Large intestine (tissue), 3 donors: Measurements from ENCODE around the gene RAP1GAP. TPM values are rescaled to one million over a fixed set of nuclear protein-coding genes. Genes with fewer than 3 reads are reported as not detected.
"Not testable (repeated sequence)": the region's sequence is repeated elsewhere in the genome, so short reads cannot be mapped to it uniquely, and the experiment has no call there.

ENCODE experiments used
- DNase-seq, 2 donors: peaks; one replicate each; pipeline versions ENCODE4 v3.0.0 to v3.0.0-alpha.2; 2013
- H3K27ac ChIP-seq: one replicate; pipeline ENCODE4 v1.5.1; 2013; ENCODE audit warnings: low read length
- H3K27me3 ChIP-seq: 2 replicates; pipeline ENCODE4 v1.6.1; 2013; ENCODE audit warnings: low read length; ENCODE audit not compliant: control insufficient read depth, insufficient read depth
- H3K36me3 ChIP-seq: 2 replicates; pipeline ENCODE4 v1.6.1; 2013; ENCODE audit warnings: low read length; ENCODE audit not compliant: control insufficient read depth, insufficient read depth
- H3K4me1 ChIP-seq: one replicate; pipeline ENCODE4 v1.6.1; 2013; ENCODE audit warnings: low read length; ENCODE audit not compliant: control insufficient read depth, insufficient read depth
- H3K4me3 ChIP-seq: one replicate; pipeline ENCODE4 v1.5.1; 2013; ENCODE audit warnings: low read length
- H3K9me3 ChIP-seq: one replicate; pipeline ENCODE4 v1.6.1; 2013; ENCODE audit warnings: mild to moderate bottlenecking, low read depth, low read length, moderate library complexity; ENCODE audit not compliant: control insufficient read depth
- WGBS: methylation state at CpG from one replicate; pipeline ENCODE4 v1.1.5; 2013; ENCODE audit warnings: low lambda C conversion rate; ENCODE audit not compliant: insufficient coverage; 5-methylcytosine and 5-hydroxymethylcytosine counted together
- polyA plus RNA-seq: library from polyadenylated mRNA; unstranded; fragments of 120-200 nt; gene quantifications from one replicate; pipeline ENCODE4 v1.2.1, GENCODE V29; 2013

RAP1GAP gene
- polyA plus RNA-seq, 1 donor, result 68.1 TPM

DNA sequence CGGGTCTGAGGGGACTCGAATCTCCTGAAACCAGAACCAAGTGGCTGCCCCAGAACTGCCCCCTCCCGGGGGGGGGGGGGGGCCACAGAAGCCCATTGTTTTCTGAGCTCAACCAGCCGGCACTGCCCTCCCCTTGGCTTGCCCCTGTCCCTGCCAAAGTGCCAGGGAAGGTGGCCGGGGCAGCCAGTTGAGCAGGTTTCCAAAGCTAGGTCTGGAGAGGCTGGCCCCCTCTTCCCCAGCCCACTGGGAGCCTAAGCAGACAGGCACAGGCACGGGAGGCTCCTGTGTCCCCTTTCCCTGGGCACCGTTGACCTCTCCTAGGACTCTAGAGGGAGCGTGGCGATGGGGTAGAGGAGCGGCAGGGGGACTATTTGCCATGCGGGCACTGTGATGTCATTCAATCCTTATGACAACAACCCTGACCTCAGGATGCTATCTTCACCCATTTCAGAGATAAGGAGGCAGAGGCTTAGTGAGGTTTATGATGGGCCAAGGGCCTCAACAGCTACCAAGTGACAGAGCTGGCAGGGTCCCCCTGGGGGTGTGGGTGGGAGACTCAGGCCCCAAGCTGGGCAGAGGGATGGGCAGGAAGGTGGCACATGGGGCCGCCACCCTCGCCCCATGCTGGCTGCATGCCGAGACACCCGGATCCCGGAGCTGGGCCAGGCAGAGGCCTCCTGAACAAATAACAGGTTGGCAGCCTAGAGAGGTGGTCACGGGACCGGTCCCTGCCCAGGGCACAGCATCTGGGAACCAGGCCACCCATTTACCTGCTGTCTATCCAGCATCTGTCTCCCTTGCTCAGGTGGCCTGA is 35.0 kb downstream of the RAP1GAP start:
- DNase-seq, result peak in 1 of 2 donors; percentile 63

DNA sequence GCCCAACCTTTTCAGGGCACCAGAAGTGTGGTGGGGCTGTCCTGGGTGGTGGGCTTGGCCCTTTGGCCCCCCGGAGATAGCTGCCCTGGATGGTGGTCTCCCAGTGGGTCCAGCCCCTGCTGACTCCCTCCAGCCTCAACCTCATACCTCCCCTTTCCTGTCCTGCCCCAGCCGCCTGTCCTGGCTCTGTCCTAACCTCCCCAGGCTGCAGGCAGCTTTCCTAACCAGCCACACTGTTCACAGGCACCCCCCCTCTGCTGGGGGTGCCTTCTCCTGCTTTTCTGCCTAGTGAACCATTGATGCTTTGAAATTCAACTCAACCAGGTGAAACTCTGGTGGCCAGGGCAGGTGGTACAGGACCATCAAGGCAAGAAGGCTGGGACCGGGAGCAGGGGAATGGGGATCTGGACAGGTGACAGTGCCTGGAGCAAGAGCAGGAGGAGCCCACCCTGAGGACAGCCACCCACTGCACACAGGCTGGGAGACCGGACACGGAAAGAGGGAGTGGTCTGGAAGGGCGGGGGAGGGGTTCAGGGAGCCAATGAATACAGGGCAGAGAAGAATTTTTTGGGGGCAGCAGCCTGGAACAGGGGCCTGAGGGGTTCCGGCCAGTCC is 35.9 kb downstream of the RAP1GAP start:
- no peak overlapping the region for H3K4me3 ChIP-seq
- no peaks in the 10 kb centered on the region for H3K36me3 ChIP-seq
- peaks cover 26% of the 10 kb centered on the region for H3K4me1 ChIP-seq
- no peaks in the 10 kb centered on the region for H3K9me3 ChIP-seq
- no peak for DNase-seq
- peak overlapping the region; percentile 36 for H3K27ac ChIP-seq
- H3K27me3 ChIP-seq, result no peaks in the 10 kb centered on the region
- no CpG with 5 or more reads among the region's 7 CpGs for WGBS

More for the DNA sequence above, 35.0 kb downstream of the RAP1GAP start:
- peak overlapping the region; percentile 36 for H3K27ac ChIP-seq
- H3K27me3 ChIP-seq, result no peaks in the 10 kb centered on the region
- H3K4me3 ChIP-seq, result no peak overlapping the region
- H3K4me1 ChIP-seq, result peaks cover 31% of the 10 kb centered on the region
- no CpG with 5 or more reads among the region's 18 CpGs for WGBS
- H3K9me3 ChIP-seq, result no peaks in the 10 kb centered on the region
- no peaks in the 10 kb centered on the region for H3K36me3 ChIP-seq

DNA sequence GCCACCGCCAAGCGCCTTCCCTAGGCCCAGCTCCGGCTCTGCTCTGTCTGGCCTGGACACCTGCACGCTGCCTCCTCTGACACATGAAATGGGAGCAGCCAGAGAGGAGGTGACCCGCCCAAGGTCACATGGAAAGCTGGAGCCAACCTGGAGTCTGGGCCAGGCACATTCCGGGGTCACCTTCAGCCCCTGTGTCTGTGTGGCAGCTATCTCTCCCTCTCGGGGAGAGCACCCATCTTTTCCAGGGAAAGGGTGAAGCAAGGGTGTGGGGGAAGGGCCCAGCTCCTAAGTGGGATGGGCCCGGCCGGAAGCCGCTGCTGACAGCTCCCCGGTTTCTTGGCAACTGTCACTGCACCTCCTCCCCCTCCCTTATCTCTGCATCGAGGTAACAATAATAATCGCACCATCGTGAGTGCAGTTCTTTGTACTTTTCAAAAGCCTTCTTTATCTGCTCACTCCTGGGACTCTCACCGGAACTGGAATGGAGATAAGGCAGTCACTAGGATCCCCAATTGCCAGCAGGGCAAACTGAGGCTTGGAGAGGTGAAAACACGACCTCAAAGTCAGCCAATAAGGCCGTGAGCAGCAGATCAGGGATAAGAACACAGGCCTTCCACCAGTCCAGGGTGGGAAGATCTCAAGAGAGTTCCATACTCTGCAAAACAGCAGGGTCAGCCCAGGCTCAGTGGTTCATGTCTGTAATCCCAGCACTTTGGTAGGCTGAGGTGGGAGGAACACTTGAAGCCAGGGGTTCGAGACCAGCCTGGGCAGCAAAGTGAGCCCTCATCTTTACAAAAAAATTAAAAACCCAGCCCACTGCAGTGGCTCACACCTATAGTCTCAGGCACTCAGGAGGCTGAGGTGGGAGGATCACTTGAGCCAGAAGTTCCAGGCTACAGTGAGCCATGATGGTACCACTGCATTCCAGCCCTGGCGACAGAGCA is 36.9 kb downstream of the RAP1GAP start:
- Histone ChIP-seq H3K4me1 (peaks cover 26% of the 10 kb centered on the region), H3K4me3 (no peak overlapping the region), H3K27ac (peak overlapping the region; percentile 61), H3K9me3 (no peaks in the 10 kb centered on the region), H3K36me3 (no peaks in the 10 kb centered on the region), H3K27me3 (no peaks in the 10 kb centered on the region)
- peak; percentile 68 to 88 for DNase-seq
- no CpG with 5 or more reads among the region's 19 CpGs for WGBS

DNA sequence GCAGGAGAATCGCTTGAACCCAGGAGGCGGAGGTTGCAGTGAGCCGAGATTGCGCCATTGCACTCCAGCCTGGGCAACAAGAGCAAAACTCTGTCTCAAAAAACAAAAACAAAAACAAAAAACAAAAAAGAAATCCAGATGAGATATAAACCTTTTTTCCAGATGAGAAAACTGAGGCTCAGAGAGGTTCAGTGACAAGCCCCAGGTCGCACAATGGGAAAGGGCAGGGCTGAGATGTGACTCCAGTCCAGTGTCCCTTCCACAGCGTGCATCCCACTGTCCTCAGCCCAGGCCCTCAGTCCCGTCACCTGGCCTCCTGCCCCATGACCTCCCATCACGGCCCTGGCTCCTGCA is 37.6 kb downstream of the RAP1GAP start:
- no CpG with 5 or more reads among the region's 8 CpGs for WGBS
- peaks cover 26% of the 10 kb centered on the region for H3K4me1 ChIP-seq
- H3K4me3 ChIP-seq, DNase-seq, H3K36me3 ChIP-seq, H3K27me3 ChIP-seq, H3K9me3 ChIP-seq: not testable (repeated sequence)
- H3K27ac ChIP-seq, result peak overlapping the region; percentile 61

DNA sequence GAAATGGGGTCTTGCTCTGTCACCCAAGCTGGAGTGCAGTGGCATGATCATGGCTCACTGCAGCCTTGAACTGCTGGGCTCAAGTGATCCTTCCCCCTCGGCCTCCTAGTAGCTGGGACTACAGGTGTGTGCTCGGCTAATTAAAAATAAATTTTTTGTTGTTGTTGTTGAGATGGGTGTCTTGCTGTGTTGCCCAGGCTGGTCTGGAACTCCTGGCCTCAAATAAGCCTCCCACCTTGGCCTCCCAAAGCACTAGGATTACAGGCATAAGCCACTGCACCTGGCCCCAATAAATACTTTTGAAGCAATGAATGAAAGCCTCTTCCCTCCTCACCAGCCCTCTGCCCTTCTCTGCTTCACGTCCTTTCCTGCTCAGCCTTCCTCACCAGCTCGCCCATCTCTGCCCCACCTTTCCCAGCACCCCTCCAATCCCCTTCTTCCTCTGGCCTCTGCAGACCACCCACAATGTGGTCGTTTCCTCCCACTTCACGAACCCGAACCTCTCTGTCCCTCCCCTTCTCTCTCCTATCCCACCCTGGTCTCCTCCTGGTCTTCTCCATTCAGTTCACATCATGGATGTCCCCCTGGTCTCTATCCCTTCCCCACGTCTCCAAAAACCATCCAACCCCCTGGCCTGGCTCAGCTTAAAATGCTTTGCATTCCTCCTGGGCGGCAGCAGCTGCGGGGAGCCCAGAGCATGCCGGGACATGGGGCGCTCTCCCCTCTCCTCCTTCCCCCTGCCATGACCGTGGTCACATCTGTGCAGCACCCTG is 38.4 kb downstream of the RAP1GAP start:
- Histone ChIP-seq H3K27ac (no peak overlapping the region), H3K9me3 (no peaks in the 10 kb centered on the region), H3K4me1 (peaks cover 26% of the 10 kb centered on the region), H3K36me3 (no peaks in the 10 kb centered on the region), H3K4me3 (no peak overlapping the region), H3K27me3 (no peaks in the 10 kb centered on the region)
- 76% methylated on average over 2 of the region's 13 CpGs for WGBS
- no peak for DNase-seq

DNA sequence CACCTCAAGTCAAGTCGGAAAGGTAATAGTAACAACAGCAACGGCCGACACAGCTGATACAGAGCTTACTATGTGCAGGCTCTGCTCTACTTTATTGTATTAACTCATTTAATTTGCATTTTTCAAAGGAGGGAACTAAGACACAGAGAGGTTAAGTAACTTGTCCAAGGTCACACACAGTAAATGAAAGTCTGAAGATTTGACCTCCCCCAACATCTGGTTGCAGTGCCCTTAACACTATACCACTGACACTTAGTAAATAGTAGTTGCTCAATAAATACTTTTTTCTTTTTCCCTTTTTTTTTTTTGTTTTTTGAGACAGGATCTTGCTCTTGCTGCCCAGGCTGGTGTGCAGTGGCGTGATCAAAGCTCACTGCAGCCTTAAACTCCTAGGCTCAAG is 39.2 kb downstream of the RAP1GAP start:
- 92% methylated on average over 2 of the region's 4 CpGs for WGBS
- Histone ChIP-seq H3K4me1 (peaks cover 26% of the 10 kb centered on the region), H3K4me3 (no peak overlapping the region), H3K27me3 (no peaks in the 10 kb centered on the region), H3K9me3 (no peaks in the 10 kb centered on the region), H3K27ac (no peak overlapping the region), H3K36me3 (no peaks in the 10 kb centered on the region)
- DNase-seq, result no peak

DNA sequence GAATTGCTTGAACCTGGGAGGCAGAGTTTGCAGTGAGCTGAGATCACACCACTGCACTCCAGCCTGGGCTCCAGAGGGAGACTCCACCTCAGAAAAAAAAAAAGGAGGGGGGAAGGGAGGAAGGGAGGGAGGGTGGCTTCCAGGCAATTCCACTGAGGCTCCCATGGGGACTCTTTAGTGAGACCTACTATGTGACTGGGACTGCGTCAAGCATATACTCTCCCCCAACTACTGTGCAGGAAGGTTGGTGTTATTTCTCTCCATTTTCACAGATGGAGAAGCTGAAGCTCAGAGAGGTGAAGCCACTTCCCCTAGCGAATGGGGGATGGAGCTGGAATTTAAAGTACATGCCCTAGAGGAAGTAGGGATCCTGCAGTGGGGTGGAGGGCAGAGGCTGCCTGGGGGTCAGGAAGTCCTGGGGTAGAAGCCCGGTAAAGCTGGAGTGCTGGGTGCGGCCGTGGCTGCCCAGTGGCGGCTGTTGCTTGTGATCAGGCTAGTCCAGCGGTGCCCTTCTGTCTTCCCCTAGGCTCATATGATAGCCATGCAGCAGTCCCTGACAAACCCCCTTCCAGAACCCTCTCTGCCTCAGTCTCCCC is 40.3 kb downstream of the RAP1GAP start:
- no peaks in the 10 kb centered on the region for H3K36me3 ChIP-seq
- WGBS, result no CpG with 5 or more reads among the region's 7 CpGs
- H3K4me3 ChIP-seq, result no peak overlapping the region
- H3K27me3 ChIP-seq, result no peaks in the 10 kb centered on the region
- peaks cover 25% of the 10 kb centered on the region for H3K4me1 ChIP-seq
- DNase-seq, result no peak
- H3K9me3 ChIP-seq, result no peaks in the 10 kb centered on the region
- H3K27ac ChIP-seq, result no peak overlapping the region

DNA sequence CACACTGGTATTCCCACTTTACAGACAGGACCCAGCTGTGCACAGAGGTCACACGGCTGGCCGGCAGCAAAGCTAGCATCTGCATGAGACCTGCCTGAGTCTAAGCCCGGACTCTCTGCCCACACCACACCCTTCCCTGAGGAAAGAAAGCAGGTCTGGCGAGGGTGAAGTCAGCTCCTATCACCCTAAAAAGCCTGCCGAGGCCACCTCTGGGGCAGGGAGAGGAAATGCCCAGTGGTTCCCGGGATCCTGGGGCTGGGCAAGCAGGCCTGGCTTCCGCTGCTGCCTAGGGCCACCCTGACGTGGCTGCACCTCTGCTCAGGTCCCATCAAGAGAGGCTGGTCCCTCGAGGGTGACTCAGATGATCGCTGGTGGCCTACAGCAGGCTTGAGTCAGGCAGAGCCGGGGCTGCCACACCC is 42.2 kb downstream of the RAP1GAP start:
- WGBS, result no CpG with 5 or more reads among the region's 11 CpGs
- H3K27ac ChIP-seq, result no peak overlapping the region
- DNase-seq, result no peak
- H3K27me3 ChIP-seq, result no peaks in the 10 kb centered on the region
- no peaks in the 10 kb centered on the region for H3K36me3 ChIP-seq
- no peaks in the 10 kb centered on the region for H3K9me3 ChIP-seq
- H3K4me1 ChIP-seq, result peaks cover 24% of the 10 kb centered on the region
- no peak overlapping the region for H3K4me3 ChIP-seq

DNA sequence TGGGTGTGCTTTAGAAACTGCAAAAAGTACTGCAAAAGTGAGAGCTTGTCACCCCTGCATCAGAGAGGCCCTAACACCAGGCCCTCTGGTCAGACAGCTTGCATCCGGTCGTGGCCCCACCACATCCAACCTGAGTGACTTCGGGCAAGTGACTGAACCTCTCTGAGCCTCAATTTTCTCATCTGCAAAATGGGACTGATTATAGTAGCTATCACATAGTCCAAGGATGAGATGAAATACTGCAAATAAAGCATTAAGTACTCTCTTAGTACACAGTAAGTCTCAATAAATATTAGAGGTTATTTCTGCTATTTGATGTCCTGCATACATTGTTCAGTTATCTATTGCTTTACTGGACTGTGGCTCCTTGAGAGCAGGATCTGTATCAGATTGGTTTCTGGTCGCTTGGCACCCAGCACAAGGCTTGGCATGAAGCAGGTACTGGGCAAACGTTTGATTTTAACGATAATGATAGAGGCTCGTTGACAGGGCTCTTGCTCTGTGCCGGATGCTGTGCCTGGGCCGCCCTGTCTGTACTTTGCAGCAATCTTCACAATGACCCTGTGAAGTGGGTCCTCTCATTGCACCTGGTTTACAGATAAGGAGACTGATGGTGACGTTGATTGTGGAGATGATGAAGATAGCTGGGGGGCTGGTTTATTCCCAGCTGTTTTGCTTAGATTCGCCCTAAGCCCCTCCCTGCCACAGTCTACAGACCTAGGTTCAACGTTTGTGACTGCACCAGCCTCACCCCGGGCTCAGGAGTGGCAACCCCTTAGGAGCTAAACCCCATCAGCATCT is 43.6 kb downstream of the RAP1GAP start:
- H3K27me3 ChIP-seq, result no peaks in the 10 kb centered on the region
- peaks cover 27% of the 10 kb centered on the region for H3K4me1 ChIP-seq
- H3K36me3 ChIP-seq, result no peaks in the 10 kb centered on the region
- H3K4me3 ChIP-seq, result no peak overlapping the region
- DNase-seq, result no peak
- H3K9me3 ChIP-seq, result no peaks in the 10 kb centered on the region
- no peak overlapping the region for H3K27ac ChIP-seq
- no CpG with 5 or more reads among the region's 13 CpGs for WGBS
